HG03103 (cell line): ENCODE measurements around the gene SLC35E1.
"Not testable (repeated sequence)": the region's sequence is repeated elsewhere in the genome, so short reads cannot be mapped to it uniquely, and the experiment has no call there.

Experiments
- ATAC-seq: cut with Tn5 transposase; IDR thresholded peaks from one replicate; pipeline ENCODE4 v1.9.1; 2021; ENCODE audit warnings: low read depth; ENCODE audit not compliant: unreplicated experiment

SLC35E1 gene

DNA sequence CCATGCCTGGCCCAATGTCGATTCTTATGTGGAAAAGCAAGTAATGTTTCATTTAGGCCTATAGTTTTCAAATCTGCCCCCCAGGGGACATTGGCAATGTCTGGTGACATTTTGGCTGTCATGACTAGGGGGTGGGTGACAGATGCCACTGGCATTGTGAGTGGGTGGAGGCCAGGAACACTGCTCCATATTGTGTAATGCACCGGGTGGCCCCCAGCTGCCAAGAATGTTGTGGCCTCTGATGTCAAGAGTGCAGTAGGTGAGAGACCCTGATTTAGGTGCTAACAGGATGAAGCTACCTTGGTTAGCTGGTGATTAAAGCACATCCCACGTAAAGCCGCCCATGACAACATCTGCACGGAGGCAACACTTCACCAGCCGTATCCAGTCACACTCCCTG, 65.3 kb downstream of the SLC35E1 start:
- no peak for ATAC-seq

DNA sequence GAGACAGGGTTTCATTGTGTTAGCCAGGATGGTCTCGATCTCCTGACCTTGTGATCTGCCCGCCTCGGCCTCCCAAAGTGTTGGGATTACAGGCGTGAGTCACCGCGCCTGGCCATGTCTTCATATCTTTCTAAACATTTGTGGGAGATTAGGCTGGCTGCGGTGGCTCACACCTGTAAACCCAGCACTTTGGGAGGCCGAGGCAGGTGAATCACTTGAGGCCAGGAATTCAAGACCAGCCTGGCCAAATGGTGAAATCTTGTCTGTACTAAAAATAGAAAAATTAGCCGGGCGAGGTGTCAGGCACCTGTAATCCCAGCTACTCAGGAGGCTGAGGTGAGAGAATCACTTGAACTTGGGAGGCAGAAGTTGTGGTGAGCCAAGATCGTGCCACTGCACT, 66.1 kb downstream of the SLC35E1 start:
- ATAC-seq, result not testable (repeated sequence)

DNA sequence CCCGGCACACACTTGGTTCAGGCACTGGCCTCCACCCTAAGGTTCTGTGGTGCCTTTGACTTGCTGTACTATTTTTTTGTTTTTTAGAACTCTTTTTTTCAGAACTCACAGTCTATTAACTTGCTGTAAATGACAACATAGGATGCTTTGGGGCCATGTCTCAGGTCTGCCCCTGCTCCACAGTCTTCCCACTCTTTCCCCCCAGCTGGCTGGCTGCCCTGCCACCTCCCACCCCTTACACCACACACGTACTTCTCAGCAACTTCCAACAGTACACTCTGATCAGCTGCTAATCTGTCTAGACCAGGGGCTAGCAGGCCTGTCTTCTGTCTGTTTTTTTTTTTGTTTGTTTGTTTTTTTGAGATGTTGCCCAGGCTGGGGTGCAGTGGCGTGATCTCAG, 67.9 kb downstream of the SLC35E1 start:
- no peak for ATAC-seq
